Measurements from ENCODE around the gene KHDC3L.

The KHDC3L gene

GRCh38 chr6:73394577-73395354 is 32.3 kb downstream of the KHDC3L start, which contains the start of gene DDX43:
DDX43 (plus strand) TSS chr6:73394828; CDS start chr6:73394906, 78 bp downstream.
- Histone ChIP-seq H3K9me3 (ENCODE audit: control insufficient read depth, low read length) (no peaks in the 10 kb centered on the region), H3K27me3 (replicated peaks; ENCODE audit: control insufficient read depth, insufficient read depth, low read length) (no peaks in the 10 kb centered on the region), H3K4me3 (ENCODE audit: low read length) (peak within 1 kb of the TSS; percentile 61), H3K9ac (ENCODE audit: low read length) (no peak within 1 kb of the TSS), H3K4me1 (ENCODE audit: control insufficient read depth, insufficient read depth, low read length) (peaks cover 5% of the 10 kb centered on the region), H3K36me3 (ENCODE audit: control insufficient read depth, insufficient read depth, low read length, severe bottlenecking) (no peaks in the 10 kb centered on the region)
- DNase-seq (ENCODE audit: low read depth) = no peak

- peaks cover 8% of the 10 kb centered on the region for H3K4me1 ChIP-seq (ENCODE audit: control insufficient read depth, insufficient read depth, low read length)
- DNase-seq (ENCODE audit: low read depth) = no peak
- H3K9me3 ChIP-seq (ENCODE audit: control insufficient read depth, low read length) = no peaks in the 10 kb centered on the region
- H3K27me3 ChIP-seq (replicated peaks; ENCODE audit: control insufficient read depth, insufficient read depth, low read length) = no peaks in the 10 kb centered on the region
- no peak overlapping the region for H3K4me3 ChIP-seq (ENCODE audit: low read length)
- H3K9ac ChIP-seq (ENCODE audit: low read length) = no peak overlapping the region
- H3K36me3 ChIP-seq (ENCODE audit: control insufficient read depth, insufficient read depth, low read length, severe bottlenecking) = no peaks in the 10 kb centered on the region
These were observed 33.4 kb downstream of the KHDC3L start for GRCh38 chr6:73395875-73396274.

- Histone ChIP-seq H3K27me3 (replicated peaks; ENCODE audit: control insufficient read depth, insufficient read depth, low read length) (no peaks in the 10 kb centered on the region), H3K4me3 (ENCODE audit: low read length) (no peak overlapping the region), H3K9me3 (ENCODE audit: control insufficient read depth, low read length) (no peaks in the 10 kb centered on the region), H3K9ac (ENCODE audit: low read length) (no peak overlapping the region), H3K36me3 (ENCODE audit: control insufficient read depth, insufficient read depth, low read length, severe bottlenecking) (no peaks in the 10 kb centered on the region), H3K4me1 (ENCODE audit: control insufficient read depth, insufficient read depth, low read length) (peaks cover 8% of the 10 kb centered on the region)
- DNase-seq (ENCODE audit: low read depth) = no peak
These were observed 38.2 kb downstream of the KHDC3L start for GRCh38 chr6:73400656-73401055.

- DNase-seq (ENCODE audit: low read depth) = no peak
- Histone ChIP-seq H3K9ac (ENCODE audit: low read length) (no peak overlapping the region), H3K27me3 (replicated peaks; ENCODE audit: control insufficient read depth, insufficient read depth, low read length) (no peaks in the 10 kb centered on the region), H3K9me3 (ENCODE audit: control insufficient read depth, low read length) (no peaks in the 10 kb centered on the region), H3K4me3 (ENCODE audit: low read length) (no peak overlapping the region), H3K36me3 (ENCODE audit: control insufficient read depth, insufficient read depth, low read length, severe bottlenecking) (no peaks in the 10 kb centered on the region), H3K4me1 (ENCODE audit: control insufficient read depth, insufficient read depth, low read length) (peaks cover 6% of the 10 kb centered on the region)
These were observed 46.9 kb downstream of the KHDC3L start for GRCh38 chr6:73409395-73409794.

GRCh38 chr6:73413102-73413501 is 50.6 kb downstream of the KHDC3L start:
- no peaks in the 10 kb centered on the region for H3K36me3 ChIP-seq (ENCODE audit: control insufficient read depth, insufficient read depth, low read length, severe bottlenecking)
- H3K4me1 ChIP-seq (ENCODE audit: control insufficient read depth, insufficient read depth, low read length) = peaks cover 6% of the 10 kb centered on the region
- no peak for DNase-seq (ENCODE audit: low read depth)
- H3K9ac ChIP-seq (ENCODE audit: low read length) = no peak overlapping the region
- H3K27me3 ChIP-seq (replicated peaks; ENCODE audit: control insufficient read depth, insufficient read depth, low read length) = no peaks in the 10 kb centered on the region
- H3K4me3 ChIP-seq (ENCODE audit: low read length) = no peak overlapping the region
- H3K9me3 ChIP-seq (ENCODE audit: control insufficient read depth, low read length) = no peaks in the 10 kb centered on the region
